GM19238 (cell line): ENCODE measurements around the gene PLEKHA7.

Experiments used
- DNase-seq: peaks from one replicate; pipeline ENCODE4 v3.0.0; 2011; ENCODE audit warnings: low spot score; ENCODE audit not compliant: insufficient read length

PLEKHA7 gene

DNA sequence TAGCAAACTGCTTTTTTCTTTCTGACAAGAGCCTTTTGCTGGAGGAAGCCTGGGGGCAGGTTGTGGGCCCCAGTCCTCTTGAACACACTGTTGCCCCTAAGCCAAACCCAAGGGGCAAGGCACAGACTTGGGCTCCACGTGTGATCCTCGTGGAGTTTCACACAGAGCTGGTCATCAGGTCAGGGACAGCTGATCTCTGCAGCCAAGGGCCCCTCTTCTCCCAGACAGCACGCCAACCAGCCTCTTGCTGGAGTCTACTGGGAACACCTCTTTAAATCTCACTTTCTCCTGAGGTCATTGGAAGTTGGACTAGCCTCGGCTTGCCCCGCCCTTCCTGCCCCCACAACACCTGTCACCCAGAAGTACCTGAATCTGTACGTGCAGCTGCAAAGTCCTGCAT, 235.9 kb downstream of the PLEKHA7 start:
- no peak for DNase-seq

DNA sequence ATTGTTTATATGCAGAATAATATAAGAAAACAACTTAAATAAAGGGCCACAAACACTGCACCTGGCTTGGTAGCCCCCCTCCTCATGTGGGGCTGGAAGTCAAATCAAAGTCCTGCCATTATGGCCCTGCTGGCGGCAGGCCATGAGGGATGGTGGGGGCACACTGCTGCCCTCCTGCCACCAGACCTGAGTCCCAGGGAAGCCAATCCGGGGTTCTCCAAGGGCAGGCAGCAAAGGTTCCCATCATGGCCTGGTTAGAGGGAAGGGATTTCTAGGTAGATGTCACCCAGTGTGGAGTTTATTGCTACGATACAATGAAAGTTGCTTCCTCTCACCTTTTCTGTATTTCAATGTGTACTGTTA, 236.6 kb downstream of the PLEKHA7 start:
- no peak for DNase-seq

DNA sequence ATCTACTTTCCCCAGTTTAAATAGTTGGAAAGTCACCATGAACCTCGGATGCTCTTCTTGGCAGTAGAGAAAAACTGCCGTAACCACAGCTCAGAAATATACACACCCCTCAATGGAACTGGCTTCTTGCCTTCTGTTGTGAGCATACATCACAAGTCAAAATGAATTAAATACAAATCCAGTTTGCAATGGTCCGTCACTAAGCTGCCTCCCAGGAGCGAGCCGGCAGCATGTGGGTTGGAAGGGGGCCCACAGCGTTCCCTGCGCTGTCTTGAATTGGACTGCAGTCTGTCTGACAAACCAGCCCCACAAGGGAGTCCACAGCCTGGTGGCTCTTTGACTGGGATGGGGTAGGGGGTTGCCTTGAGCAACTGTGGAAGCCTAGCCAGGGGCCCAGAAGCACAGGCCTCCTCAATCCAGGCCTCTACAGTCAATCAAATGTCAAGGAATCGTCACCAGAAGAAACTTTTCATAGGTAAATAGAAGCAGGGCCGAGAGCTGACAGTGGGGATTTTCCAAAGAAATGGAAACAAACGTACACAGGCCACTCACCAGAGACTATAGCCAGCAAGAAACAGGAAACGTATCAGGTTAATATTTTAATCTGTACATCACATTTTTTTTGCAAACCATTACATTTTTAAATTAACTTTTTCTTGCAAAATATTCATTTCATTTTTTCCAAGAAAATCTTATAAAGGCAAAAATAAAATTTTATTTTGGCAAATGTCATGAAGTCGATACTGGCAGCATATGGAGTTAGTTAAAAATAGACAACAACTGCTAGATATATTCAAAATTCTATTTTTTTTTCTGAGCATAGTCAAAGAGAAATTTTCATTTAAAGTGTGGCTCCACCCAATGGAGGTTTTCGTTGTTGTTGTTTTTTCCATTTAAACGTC, 237.3 kb downstream of the PLEKHA7 start:
- no peak for DNase-seq

DNA sequence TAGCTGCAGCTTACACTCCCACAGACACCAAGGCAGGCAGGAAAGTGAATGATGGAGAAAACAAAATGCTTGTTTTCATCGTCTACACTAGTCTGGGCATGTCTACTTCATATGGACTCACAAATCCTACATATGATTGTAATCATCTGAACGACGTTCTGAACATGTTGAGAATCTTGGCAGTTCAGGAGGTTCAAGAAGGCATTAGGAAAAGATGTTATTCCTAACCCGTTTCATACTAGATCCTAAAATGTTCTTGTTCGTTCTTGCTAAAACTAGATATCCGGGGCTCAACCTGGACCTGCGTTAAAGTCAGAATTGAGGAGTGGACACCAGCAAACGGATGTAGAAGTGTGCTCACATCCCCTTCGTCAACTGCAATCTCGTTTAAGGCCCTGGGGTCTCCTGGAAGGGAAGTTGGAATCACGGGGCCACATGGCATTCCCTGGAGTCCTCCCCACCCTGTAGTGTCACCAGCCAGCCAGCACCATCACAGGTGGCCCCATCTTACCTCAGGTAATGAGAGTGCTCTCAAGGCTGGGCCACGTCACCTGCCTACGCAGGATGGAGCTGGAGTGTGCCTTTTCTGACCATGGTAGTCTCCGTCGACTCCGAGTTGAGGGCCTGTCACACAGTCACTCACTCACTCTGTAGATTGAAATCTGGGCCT, 238.5 kb downstream of the PLEKHA7 start:
- DNase-seq: no peak

DNA sequence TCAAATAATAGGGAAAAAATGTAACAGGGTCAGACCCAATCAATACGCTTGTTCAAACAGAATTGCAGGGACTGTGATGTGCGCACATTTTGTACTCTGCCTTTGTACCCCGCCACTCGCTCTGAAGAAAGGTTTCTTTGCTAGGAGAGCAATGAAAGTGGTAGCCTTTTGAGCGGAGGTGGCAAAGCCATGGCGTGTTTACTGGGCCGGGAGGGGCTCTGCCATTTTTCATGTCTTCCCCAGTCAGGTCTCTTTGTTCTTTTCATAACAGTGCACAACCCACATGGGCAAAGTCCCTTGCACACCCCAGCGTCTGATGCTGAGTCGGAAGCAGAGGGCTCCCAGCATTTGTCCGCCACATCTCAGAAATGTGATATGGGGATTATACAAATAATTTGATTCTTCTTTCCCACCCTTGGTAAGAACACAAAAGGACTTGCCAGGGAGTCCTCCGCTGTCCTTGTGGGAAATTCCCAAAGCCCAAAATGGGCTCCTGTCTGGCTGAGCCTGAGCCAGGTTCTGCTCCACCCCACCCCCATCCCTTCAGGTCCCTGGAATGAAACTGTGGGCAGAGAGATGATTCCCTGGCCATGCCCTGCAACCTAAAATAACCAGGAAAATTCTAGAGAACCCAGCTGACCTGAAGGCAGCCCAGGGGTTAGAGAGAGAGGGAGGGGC, 239.1 kb downstream of the PLEKHA7 start:
- no peak for DNase-seq

DNA sequence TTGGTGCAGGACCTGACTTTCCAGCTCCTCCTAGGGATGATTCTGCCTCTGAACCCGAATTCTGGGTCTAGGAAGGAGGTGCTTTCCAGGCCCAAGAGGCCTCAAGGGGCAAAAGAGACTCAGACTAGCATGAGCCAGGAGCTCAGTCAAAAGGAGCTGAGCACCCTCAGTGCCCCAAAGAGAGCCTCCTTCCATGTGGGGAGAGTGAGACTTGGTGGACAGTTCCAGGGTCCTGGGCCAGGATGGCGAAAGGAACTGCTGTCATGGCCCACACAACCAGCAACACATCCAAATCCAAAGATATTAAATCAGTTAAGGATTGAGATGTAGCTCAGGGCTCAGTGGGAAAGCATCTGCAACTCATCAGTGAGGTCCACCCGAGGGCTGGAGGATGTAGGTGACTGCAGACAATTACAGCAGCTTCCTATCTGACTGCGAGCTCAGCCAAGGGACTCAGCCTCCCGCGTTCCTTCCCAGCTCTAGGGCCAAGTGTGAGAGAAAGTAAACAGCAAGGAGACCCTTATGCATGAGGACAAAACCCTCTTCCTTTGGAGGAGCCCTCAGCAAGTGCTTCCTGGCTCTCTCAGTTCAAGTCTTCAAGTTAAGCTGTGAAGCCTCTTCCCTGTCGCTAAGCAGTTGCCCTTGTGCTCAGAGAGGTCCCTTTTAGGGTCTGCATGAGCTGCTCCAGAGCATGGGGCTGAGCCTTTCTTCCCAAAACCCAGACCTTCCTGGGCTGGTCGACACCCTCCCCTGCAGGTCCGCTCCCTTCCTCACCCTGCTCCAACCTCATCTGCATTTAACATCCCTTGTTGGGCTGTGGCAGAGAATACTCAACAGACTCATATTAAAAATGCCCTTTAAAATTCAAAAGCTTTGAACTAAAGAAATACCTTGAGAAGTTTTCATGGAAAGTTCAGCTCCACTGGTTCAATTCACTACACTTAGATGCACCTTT, 240.0 kb downstream of the PLEKHA7 start:
- no peak for DNase-seq

DNA sequence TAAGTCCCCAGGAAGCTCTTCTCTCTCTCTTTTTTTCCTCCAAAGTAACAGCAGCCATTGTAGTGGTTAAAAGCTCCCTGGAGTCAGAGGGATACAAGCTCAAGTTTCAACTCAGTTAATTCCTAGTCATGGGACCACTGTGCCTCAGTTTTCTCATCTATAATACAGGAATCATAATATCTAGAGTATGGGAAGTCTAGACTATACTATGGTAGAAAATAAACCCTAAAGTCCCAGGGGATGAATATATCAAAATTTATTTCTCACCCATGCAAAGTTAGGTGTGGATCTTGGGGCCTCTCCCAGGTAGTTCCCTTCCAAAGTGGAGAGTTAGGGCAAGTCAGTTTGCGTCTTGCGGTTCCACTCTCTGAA, 242.1 kb downstream of the PLEKHA7 start:
- no peak for DNase-seq

DNA sequence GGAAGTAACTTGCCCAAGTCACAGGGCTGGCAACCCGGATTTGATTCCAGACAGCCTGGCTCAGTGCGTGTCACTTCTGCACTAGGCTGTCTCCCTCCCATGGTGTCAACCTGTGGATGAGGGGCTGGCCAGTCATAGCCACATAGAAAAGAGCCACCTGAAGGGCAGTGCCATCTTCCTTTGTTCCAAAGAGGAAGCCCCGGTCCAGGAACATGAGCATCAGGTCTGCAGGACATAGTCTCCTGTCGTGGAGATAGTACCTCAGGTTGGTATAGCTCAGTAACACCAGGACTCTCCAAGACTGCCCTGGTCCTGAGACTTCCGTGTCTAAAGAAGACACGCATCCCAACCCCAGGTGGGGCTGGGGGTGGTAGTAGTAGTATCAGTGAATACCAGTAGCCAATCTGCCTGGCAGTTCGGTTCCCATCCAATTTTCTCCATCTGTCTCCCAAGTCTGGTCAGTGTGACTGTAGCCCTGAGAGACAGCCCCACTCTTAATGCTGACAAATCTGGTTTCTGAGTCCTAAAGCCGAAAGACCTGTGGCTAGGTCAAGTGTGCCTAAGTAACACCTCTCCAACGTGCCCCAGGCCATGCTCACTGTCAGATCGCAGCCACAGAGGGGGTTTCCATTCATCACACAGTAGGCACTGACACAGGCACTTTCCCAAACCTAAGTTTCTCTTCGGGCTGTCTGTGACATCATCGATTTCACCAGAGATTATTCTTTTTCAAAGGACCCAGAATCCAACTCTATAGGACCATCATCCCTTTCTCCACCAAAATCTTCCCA, 242.7 kb downstream of the PLEKHA7 start:
- no peak for DNase-seq

DNA sequence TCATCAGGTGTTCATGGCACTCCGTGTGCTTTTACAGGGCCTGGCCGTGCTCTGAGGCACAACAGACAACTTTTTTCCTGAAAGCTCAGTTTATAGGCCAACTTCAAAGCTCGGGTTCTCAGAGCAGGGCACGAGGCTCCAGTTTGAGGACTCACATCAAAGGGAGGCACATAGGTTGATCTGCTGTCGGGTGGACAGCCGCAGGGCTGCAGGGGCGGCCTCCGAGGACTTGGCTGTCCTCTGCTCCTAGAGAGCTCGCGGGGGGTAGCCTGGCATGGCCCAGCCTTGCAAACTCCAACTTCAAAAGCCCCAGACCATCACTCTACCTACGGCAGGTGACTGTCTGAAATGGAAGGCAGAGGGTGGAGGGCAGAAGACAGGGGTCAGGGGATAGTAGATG, 244.2 kb downstream of the PLEKHA7 start:
- no peak for DNase-seq

DNA sequence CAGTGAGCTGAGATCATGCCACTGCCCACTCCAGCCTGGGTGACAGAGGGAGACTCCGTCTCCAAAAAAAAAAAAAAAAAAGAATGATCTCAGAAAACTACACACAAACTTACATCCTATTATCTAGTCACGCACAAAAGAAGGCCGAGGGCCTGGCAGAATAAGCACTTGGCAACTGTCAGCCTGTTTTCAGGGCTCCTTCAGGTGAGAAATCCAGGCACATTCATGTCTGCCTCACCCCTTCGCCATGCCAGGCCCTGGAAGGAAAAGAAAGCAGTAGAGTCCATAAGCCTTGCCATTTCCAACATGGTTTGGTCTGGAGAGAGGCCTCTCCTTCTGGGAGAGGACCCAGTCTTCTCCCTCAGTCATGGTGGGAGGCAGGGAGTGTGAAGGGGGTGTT, 244.8 kb downstream of the PLEKHA7 start:
- no peak for DNase-seq

DNA sequence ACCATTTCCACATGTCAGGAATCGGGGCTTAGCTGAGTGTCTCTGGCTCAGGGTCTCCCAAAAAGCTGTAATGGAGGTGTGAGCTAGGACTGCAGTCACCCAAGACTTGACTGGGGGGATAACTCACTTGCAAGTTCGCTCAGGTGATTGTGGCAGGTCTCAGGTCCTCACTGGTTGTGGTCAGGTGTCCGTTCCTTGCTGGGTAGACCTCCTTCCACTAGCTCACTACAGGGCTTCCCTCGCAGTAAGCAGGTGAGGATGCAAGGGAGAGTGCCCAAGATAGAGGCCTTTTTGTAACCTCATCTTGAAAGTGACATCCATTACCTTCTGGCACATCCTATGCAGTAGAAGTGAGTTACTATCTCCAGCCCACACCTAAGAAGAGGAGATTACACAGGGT, 246.3 kb downstream of the PLEKHA7 start:
- no peak for DNase-seq

DNA sequence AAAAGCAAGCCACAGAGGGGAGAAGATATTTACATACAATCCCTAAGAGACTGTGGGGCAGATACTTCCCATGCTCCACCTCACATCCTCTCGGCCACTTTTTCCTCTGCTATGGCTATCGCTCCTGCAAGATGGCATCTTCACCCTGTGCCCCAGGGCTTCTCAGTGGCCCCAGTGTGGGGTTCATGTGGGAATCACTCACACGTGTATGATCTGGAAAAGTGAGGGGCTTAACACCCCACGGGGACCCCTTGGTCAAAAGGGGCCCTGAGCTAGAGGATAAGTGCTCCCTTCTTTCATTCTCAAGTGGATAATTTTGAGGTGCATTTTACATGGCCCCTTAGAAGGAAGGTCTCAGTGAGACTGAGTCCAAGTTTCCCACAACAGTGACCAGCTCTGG, 247.1 kb downstream of the PLEKHA7 start:
- no peak for DNase-seq

DNA sequence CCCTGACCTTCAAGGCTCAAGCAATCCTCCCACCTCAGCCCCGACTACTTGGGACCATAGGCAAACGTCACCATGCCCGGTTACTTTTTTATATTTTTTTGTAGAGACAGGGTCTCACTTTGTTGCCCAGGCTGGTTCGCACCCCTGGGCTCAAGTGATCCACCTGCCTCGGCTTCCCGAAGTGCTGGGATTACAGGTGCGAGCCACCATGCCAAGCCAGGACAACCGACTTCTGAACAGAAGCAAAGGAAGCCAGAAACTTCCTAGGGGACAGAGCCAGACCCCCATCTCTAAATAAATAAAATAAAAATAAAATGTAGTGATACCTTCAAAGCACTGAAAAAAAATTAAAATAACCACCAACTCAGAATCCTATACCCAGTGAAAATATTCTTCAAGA, 249.3 kb downstream of the PLEKHA7 start:
- no peak for DNase-seq

DNA sequence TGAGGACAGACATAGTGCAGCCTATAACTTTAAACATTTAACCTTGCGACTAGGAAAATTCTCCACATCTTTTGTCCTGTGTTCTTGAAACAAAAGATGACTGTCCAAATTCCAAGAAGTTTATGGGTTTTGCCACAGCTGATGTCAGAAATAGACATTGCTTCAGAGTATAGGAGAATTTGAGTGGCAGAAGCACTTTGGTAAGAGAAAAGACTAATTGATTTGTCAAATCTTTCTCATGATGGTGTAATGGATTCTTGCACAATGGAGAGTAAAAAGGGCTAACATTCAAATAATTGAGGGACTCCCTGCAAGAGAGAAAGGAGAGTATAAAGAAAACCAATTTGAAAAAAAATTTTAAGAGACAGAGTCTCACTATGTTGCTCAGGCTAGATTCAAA, 250.5 kb downstream of the PLEKHA7 start:
- no peak for DNase-seq

DNA sequence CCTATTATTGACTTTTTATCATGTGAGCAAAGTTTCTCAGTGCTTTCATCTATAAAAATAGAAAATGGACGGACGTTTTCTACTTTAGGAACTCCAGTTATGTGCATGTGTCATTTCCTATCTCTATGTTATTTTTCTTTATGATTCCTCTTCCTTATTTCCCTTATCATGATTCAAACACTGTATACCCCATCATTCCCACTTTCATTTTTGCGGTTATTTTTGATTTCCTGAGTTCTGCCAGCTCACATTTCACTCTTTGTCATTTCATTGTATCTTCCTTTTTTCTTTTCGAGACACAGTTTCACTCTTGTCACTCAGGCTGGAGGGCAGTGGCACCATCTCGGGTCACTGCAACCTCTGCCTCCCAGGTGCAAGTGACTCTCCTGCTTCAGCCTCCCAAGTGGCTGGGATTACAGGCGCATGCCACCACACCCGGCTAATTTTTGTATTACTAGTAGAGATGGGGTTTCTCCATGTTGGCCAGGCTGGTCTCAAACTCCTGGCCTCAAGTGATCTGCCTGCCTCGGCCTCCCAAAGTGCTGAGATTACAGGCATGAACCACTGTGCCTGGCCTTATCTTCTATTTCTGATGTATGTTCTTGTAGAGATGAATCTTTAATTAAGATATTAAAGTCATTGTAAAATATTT, 254.2 kb downstream of the PLEKHA7 start:
- no peak for DNase-seq

DNA sequence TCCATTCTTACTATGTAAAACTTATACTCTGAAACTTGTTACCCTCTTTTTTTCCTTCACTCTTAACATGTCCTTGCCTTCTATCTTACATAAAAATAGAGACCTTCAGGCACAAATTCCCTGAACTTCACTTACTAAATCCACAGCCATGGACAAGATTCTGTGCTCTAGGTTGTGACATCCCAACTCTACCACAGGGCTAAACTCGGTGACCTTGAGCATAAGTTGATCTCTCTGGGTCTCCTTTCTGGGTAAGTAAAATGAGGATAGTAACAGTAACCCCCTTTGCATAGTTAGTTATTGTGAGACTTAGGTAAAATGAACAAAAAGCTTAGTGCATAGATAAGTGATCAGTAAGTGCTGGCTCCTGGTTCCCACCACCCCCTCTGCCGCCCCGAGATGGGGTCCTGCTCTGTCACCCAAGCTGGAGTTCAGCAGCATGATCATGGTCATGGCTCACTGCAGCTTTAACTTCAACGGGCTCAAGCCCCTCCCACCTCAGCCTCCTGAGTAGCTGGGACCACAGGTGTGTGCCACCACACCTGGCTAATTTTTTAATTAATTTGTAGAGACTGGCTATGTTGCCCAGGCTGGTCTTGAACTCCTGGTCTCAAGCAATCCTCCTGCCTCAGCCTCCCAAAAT, 255.7 kb downstream of the PLEKHA7 start:
- DNase-seq: no peak

DNA sequence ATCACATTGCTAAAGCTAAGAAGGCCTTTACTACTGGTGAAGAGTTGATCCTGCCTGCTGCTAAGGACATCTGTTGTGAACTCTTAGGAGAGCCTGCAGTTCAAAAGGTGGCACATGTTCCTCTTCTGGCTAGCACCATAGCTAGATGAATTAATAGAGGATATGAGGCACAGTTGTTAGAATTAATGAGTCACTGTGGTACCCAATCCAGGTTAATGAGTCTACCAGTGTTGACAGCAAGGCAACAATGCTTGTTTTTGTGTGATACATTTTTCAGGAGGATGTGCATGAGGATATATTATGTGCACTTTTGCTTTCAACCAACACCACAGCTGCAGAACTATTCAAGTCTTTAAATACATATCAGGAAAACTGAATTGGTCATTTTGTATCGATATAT, 263.8 kb downstream of the PLEKHA7 start:
- no peak for DNase-seq

DNA sequence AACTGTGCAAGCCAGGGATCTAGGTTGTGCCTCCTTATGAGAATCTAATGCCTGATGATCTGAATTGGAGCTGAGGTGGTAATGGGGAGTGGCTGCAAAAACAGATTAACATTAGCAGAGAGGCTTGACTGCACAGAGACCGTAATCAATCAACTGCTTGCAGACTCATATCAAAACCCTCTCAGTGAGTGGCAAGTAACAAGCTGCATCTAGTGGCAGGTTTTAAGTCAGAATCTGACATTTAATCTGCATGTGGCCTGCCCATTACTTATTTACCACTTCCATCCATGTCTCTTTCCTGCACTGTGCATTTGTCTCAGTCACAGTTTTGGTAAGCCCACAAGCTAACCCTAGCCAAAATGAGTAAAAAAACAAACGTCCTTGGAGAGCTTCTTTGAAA, 264.5 kb downstream of the PLEKHA7 start:
- DNase-seq: no peak

DNA sequence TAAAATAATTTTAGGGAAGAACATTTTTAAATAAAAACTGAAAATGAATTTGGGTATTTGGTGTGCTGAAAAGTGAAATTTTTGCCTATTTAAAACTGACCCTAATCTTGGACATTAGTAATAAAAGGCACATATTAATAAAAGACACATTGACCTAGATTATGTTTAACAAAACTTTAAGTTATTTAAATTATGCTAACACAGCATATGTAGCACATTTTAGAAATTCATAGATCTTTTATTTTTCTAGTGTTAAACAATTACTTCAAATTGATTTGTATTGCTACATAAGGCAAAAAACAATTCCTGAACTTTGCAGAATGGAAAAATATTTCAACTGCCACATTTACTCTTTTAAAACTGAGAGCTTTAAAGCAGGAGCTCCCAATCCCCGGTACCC, 265.1 kb downstream of the PLEKHA7 start:
- no peak for DNase-seq
